ENCODE results near the gene HOXB2. TPM values are rescaled to one million over a fixed set of nuclear protein-coding genes. Genes with fewer than 3 reads are reported as not detected.

The HOXB2 gene
- total and polyA plus RNA-seq, 9 of the 15 experiments (the other 6 are each of a cell fraction or from before 2014, with no cell fraction given) = 2.1 to 97.7 (median 21.2) TPM

DNA sequence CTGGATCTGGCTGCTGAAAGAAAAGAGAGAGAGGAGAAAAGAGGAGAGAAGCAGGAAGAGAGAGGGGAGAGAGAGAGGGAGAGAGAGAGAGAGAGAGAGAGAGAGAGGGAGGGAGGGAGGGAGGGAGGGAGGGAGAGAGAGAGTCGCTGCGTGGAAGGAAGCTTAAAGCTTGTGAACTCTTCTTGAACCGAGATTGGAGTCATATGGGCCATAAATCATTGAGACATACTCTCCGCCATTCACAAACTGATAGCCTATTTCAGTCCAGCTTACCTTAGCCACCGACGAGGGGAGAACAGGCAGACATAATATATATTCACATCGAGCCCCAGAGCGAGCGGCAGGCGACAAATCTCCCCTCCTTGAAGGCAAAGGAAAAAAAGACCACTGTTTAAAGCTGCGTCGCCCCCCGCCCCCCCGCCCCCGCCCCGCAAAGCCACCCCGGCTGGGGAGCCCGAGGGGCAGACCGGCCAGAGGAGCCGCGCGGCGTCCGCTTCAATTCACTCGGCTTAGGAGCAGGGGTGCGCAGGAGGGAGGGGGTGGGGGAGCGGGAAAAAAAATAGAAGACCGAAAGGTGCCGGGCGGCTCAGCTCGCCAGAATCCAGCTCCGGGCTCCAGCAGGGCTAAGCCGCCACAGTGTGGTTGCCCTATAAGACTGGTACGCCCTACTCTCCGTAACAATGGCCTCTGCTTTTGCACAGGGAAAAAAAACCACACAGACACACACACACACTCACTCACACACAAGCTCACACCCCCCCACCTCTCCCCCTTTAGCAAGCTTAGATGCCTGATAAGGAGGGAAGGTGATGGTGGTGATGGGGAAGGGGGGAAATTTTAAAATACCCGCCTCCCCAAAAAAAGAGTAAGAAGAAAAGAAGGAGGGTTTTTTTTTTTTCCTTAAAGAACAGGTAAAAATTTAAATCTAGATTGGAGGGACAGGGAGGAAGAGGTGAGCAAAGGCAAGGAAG, 10.6 kb upstream of the HOXB2 start (continued):
- TF ChIP-seq EP400 (IDR thresholded peaks at IDR 0.05) (peak; percentile 66), NCOA2 (IDR thresholded peaks at IDR 0.05; ENCODE audit: partially characterized antibody in 2 of 2) (peak in 1 of 2 experiments; percentile 11), PHF21A (IDR thresholded peaks at IDR 0.05; ENCODE audit: borderline replicate concordance, low read depth) (peak; percentile 59; the same call in 1 of the 2 replicates), ZC3H4 (CRISPR knock-in tag; IDR thresholded peaks at IDR 0.05; ENCODE audit: borderline replicate concordance) (no peak), ZNF384 (IDR thresholded peaks at IDR 0.05; ENCODE audit: low read depth, low read length) (peak; percentile 56), POLR2B (IDR thresholded peaks at IDR 0.05; ENCODE audit: low read depth, partially characterized antibody) (peak; percentile 14), NRF1 (conservative IDR thresholded peaks at IDR 0.05 in 1 of 2, IDR thresholded peaks at IDR 0.05 in 1 of 2) (peak; percentile 13 to 25; a peak in 1 of 4 replicates), ZNF212 (CRISPR knock-in tag; IDR thresholded peaks at IDR 0.05) (peak; percentile 68; the same call in 1 of the 2 replicates), KDM1A (IDR thresholded peaks at IDR 0.05) (peak; percentile 90 to 94), MIER1 (IDR thresholded peaks at IDR 0.05; ENCODE audit: low read depth) (peak; percentile 59; the same call in 1 of the 2 replicates), ZNF586 (CRISPR knock-in tag; conservative IDR thresholded peaks at IDR 0.05) (no peak), SUPT5H (IDR thresholded peaks at IDR 0.05) (peak; percentile 53), LARP7 (IDR thresholded peaks at IDR 0.05) (peak; percentile 88; the same call in 1 of the 2 replicates), HSF4 (CRISPR knock-in tag; IDR thresholded peaks at IDR 0.05; ENCODE audit: borderline replicate concordance) (no peak), YY1 (IDR thresholded peaks at IDR 0.05; ENCODE audit: borderline replicate concordance in 1 of 3, control insufficient read depth in 1 of 3, extremely low read depth in 1 of 3, insufficient read depth in 3 of 3, insufficient read length in 1 of 3, insufficient replicate concordance in 2 of 3, low read depth in 1 of 3, low read length in 2 of 3) (peak in 1 of 3 experiments; percentile 85), ARID1B (IDR thresholded peaks at IDR 0.05) (peak; percentile 72), ELF1 (tag; IDR thresholded peaks at IDR 0.05) (peak; percentile 82)
- TF ChIP-seq, protein P1, sequence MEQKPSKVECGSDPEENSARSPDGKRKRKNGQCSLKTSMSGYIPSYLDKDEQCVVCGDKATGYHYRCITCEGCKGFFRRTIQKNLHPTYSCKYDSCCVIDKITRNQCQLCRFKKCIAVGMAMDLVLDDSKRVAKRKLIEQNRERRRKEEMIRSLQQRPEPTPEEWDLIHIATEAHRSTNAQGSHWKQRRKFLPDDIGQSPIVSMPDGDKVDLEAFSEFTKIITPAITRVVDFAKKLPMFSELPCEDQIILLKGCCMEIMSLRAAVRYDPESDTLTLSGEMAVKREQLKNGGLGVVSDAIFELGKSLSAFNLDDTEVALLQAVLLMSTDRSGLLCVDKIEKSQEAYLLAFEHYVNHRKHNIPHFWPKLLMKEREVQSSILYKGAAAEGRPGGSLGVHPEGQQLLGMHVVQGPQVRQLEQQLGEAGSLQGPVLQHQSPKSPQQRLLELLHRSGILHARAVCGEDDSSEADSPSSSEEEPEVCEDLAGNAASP (IDR thresholded peaks at IDR 0.05) = no peak
- TF ChIP-seq, protein P2, sequence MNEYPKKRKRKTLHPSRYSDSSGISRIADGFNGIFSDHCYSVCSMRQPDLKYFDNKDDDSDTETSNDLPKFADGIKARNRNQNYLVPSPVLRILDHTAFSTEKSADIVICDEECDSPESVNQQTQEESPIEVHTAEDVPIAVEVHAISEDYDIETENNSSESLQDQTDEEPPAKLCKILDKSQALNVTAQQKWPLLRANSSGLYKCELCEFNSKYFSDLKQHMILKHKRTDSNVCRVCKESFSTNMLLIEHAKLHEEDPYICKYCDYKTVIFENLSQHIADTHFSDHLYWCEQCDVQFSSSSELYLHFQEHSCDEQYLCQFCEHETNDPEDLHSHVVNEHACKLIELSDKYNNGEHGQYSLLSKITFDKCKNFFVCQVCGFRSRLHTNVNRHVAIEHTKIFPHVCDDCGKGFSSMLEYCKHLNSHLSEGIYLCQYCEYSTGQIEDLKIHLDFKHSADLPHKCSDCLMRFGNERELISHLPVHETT (CRISPR knock-in tag; conservative IDR thresholded peaks at IDR 0.05 in 1 of 2, IDR thresholded peaks at IDR 0.05 in 1 of 2) = peak in 1 of 2 experiments; percentile 80; a peak in 2 of 4 replicates
- TF ChIP-seq, protein P3, sequence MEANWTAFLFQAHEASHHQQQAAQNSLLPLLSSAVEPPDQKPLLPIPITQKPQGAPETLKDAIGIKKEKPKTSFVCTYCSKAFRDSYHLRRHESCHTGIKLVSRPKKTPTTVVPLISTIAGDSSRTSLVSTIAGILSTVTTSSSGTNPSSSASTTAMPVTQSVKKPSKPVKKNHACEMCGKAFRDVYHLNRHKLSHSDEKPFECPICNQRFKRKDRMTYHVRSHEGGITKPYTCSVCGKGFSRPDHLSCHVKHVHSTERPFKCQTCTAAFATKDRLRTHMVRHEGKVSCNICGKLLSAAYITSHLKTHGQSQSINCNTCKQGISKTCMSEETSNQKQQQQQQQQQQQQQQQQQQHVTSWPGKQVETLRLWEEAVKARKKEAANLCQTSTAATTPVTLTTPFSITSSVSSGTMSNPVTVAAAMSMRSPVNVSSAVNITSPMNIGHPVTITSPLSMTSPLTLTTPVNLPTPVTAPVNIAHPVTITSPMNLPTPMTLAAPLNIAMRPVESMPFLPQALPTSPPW (CRISPR knock-in tag; IDR thresholded peaks at IDR 0.05) = peak; percentile 90
- TF ChIP-seq, protein P4, sequence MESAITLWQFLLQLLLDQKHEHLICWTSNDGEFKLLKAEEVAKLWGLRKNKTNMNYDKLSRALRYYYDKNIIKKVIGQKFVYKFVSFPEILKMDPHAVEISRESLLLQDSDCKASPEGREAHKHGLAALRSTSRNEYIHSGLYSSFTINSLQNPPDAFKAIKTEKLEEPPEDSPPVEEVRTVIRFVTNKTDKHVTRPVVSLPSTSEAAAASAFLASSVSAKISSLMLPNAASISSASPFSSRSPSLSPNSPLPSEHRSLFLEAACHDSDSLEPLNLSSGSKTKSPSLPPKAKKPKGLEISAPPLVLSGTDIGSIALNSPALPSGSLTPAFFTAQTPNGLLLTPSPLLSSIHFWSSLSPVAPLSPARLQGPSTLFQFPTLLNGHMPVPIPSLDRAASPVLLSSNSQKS (CRISPR knock-in tag; IDR thresholded peaks at IDR 0.05) = no peak
